Small intestine (tissue), 7 donors: ENCODE measurements around the gene PPIL4. TPM values are rescaled to one million over a fixed set of nuclear protein-coding genes. Genes with fewer than 3 reads are reported as not detected.
"Not testable (repeated sequence)": the region's sequence is repeated elsewhere in the genome, so short reads cannot be mapped to it uniquely, and the experiment has no call there.

Experiments used
- DNase-seq, 2 donors: peaks; one replicate each; pipeline versions ENCODE4 v3.0.0 to v3.0.0-alpha.2; 2013
- FAIRE-seq: peaks from 2 replicates; lab custom pipeline; 2012; peaks lifted over from hg19 to GRCh38; lab: Jason Lieb, UNC
- H3K27ac ChIP-seq, 3 donors: one replicate each; pipeline ENCODE4 v1.5.1; 2013; ENCODE audit warnings: low read length in 2 of 3, mild to moderate bottlenecking in 2 of 3, control low read depth in 1 of 3, inconsistent platforms in 1 of 3, low read depth in 1 of 3, moderate library complexity in 1 of 3
- H3K27me3 ChIP-seq, 3 donors: one replicate each; pipeline ENCODE4 v1.6.1; 2013; ENCODE audit warnings: low read length in 3 of 3, inconsistent platforms in 1 of 3; ENCODE audit not compliant: control insufficient read depth in 3 of 3, insufficient read depth in 3 of 3
- H3K36me3 ChIP-seq, 3 donors: one replicate each; pipeline ENCODE4 v1.6.1; 2013; ENCODE audit warnings: low read length in 3 of 3, inconsistent platforms in 1 of 3, low read depth in 1 of 3, mild to moderate bottlenecking in 1 of 3, moderate library complexity in 1 of 3; ENCODE audit not compliant: control insufficient read depth in 3 of 3, insufficient read depth in 2 of 3
- H3K4me1 ChIP-seq, 3 donors: one replicate each; pipeline ENCODE4 v1.6.1; 2013; ENCODE audit warnings: low read length in 2 of 3, inconsistent platforms in 1 of 3, low read depth in 1 of 3, mild to moderate bottlenecking in 1 of 3, moderate library complexity in 1 of 3; ENCODE audit not compliant: control insufficient read depth in 3 of 3, insufficient read depth in 2 of 3
- H3K4me3 ChIP-seq, 3 donors: one replicate each; pipeline ENCODE4 v1.5.1; 2013; ENCODE audit warnings: low read length in 3 of 3, control low read depth in 1 of 3, inconsistent platforms in 1 of 3, low read depth in 1 of 3, mild to moderate bottlenecking in 1 of 3, moderate library complexity in 1 of 3
- H3K9me3 ChIP-seq, 2 donors: one replicate each; pipeline ENCODE4 v1.6.1; 2013; ENCODE audit warnings: low read depth in 1 of 2, low read length in 1 of 2; ENCODE audit not compliant: control insufficient read depth in 2 of 2, insufficient read depth in 1 of 2
- WGBS, 3 donors: extraction: QIAGEN DNeasy Blood & Tissue Kit; methylation state at CpG; one replicate each; pipeline ENCODE4 v1.1.7; 2013; 5-methylcytosine and 5-hydroxymethylcytosine counted together
- polyA plus RNA-seq, 4 donors: library from polyadenylated mRNA; stranded (reverse) in 3 of 4; unstranded in 1 of 4; fragments of 200-250 nt in 3 of 4; fragments of 120-200 nt in 1 of 4; gene quantifications; one replicate each; pipeline versions ENCODE4 v1.2.1 to v1.2.3, GENCODE V29; 2013
- donor health status: healthy with polysubstance abuse.
- donor health status: control.
- donor health status: control.
- donor health status: Bipolar disorder and iron deficiency.
- donor health status: healthy.

Gene PPIL4
- polyA plus RNA-seq, 4 donors: 15.1 to 34.8 (median 16.2) TPM

- no peaks in the 10 kb centered on the region for H3K9me3 ChIP-seq
- WGBS, 3 donors: 78 to 93% (median 79%) methylated on average over 2 of the region's 2 CpGs
- H3K27ac ChIP-seq: peak overlapping the region in 1 of 3 donors; percentile 5
- H3K27me3 ChIP-seq: no peaks in the 10 kb centered on the region
- DNase-seq: no peak
- no peak overlapping the region for H3K4me3 ChIP-seq
- peaks cover 0 to 23% (median 0%) of the 10 kb centered on the region in 3 donors for H3K36me3 ChIP-seq
- H3K4me1 ChIP-seq: peaks cover 0 to 8% (median 0%) of the 10 kb centered on the region in 3 donors
- no peak for FAIRE-seq
These were observed 77.7 kb downstream of the PPIL4 start for GRCh38 chr6:149468179-149468578.

GRCh38 chr6:149467265-149467664, 78.6 kb downstream of the PPIL4 start:
- H3K9me3 ChIP-seq: no peaks in the 10 kb centered on the region
- H3K27me3 ChIP-seq: no peaks in the 10 kb centered on the region
- WGBS, 3 donors: 72 to 80% (median 79%) methylated on average over 4 of the region's 4 CpGs
- H3K36me3 ChIP-seq: peaks cover 0 to 25% (median 0%) of the 10 kb centered on the region in 3 donors
- H3K4me3 ChIP-seq: no peak overlapping the region
- DNase-seq (no peak), FAIRE-seq (no peak)
- H3K27ac ChIP-seq: no peak overlapping the region
- H3K4me1 ChIP-seq: no peaks in the 10 kb centered on the region

- 54 to 55% (median 54%) methylated on average over 8 of the region's 8 CpGs for WGBS, 3 donors
- no peak for FAIRE-seq
- peaks cover 0 to 18% (median 0%) of the 10 kb centered on the region in 3 donors for H3K36me3 ChIP-seq
These were observed 81.4 kb downstream of the PPIL4 start for GRCh38 chr6:149464411-149464810.

GRCh38 chr6:149463781-149464180, 82.1 kb downstream of the PPIL4 start:
- H3K27ac ChIP-seq: no peak overlapping the region
- WGBS, 3 donors: 60 to 93% (median 83%) methylated on average over 4 of the region's 4 CpGs
- H3K4me3 ChIP-seq: no peak overlapping the region
- no peaks in the 10 kb centered on the region for H3K4me1 ChIP-seq
- no peaks in the 10 kb centered on the region for H3K9me3 ChIP-seq
- no peaks in the 10 kb centered on the region for H3K27me3 ChIP-seq
- FAIRE-seq (no peak), DNase-seq (no peak)
- peaks cover 0 to 20% (median 2%) of the 10 kb centered on the region in 3 donors for H3K36me3 ChIP-seq

More at GRCh38 chr6:149464411-149464810, 81.4 kb downstream of the PPIL4 start:
- peak overlapping the region in 1 of 3 donors; percentile 23 for H3K27ac ChIP-seq
- H3K4me3 ChIP-seq: no peak overlapping the region
- H3K9me3 ChIP-seq: no peaks in the 10 kb centered on the region
- H3K4me1 ChIP-seq: no peaks in the 10 kb centered on the region
- no peak for DNase-seq
- no peaks in the 10 kb centered on the region for H3K27me3 ChIP-seq

- FAIRE-seq, DNase-seq, H3K27me3 ChIP-seq, H3K9me3 ChIP-seq, H3K27ac ChIP-seq, H3K4me3 ChIP-seq, H3K4me1 ChIP-seq: not testable (repeated sequence)
- peaks cover 0 to 16% (median 2%) of the 10 kb centered on the region in 3 donors for H3K36me3 ChIP-seq
- 94 to 96% (median 94%) methylated on average over 7 of the region's 7 CpGs for WGBS, 3 donors
These were observed 83.1 kb downstream of the PPIL4 start for GRCh38 chr6:149462712-149463111.

- Histone ChIP-seq H3K4me3 (no peak overlapping the region), H3K36me3 (peaks cover 0 to 23% (median 4%) of the 10 kb centered on the region in 3 donors), H3K9me3 (no peaks in the 10 kb centered on the region), H3K27ac (no peak overlapping the region), H3K4me1 (no peaks in the 10 kb centered on the region), H3K27me3 (peaks cover 0 to 2% (median 0%) of the 10 kb centered on the region in 3 donors)
- 79 to 88% (median 87%) methylated on average over 5 of the region's 5 CpGs for WGBS, 3 donors
- DNase-seq (no peak), FAIRE-seq (no peak)
These were observed 84.2 kb downstream of the PPIL4 start for GRCh38 chr6:149461670-149462069.

DNA sequence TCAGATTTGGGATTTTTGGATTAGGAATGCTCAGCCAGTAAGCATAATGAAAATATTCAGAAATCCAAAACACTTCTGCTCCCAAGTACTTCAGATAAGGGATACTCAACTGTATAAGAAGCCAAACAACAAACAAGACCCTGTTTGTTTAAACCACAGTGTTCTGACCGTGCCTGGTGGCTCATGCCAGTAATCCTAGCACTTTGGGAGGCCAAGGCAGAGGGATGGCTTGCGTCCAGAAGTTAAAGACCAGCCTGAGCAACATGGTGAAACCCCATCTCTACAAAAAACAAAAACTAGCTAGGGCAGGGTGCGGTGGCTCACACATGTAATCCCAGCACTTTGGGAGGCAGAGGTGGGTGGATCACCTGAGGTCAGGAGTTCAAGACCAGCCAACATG, 85.6 kb downstream of the PPIL4 start:
- H3K36me3 ChIP-seq: peaks cover 0 to 23% (median 4%) of the 10 kb centered on the region in 3 donors
- H3K4me1 ChIP-seq, H3K4me3 ChIP-seq, H3K9me3 ChIP-seq, H3K27me3 ChIP-seq, DNase-seq, FAIRE-seq, H3K27ac ChIP-seq: not testable (repeated sequence)
- WGBS, 3 donors: 83 to 90% (median 89%) methylated on average over 3 of the region's 3 CpGs

GRCh38 chr6:149459761-149460160, 86.1 kb downstream of the PPIL4 start:
- FAIRE-seq: no peak
- peaks cover 0 to 2% (median 0%) of the 10 kb centered on the region in 3 donors for H3K27me3 ChIP-seq
- H3K4me3 ChIP-seq: no peak overlapping the region

GRCh38 chr6:149458806-149459205, 87.0 kb downstream of the PPIL4 start:
- H3K9me3 ChIP-seq: no peaks in the 10 kb centered on the region
- peaks cover 2 to 9% (median 5%) of the 10 kb centered on the region in 3 donors for H3K4me1 ChIP-seq
- peaks cover 0 to 2% (median 0%) of the 10 kb centered on the region in 3 donors for H3K27me3 ChIP-seq
- no peak overlapping the region for H3K27ac ChIP-seq
- DNase-seq: no peak
- H3K36me3 ChIP-seq: peaks cover 0 to 19% (median 4%) of the 10 kb centered on the region in 3 donors
- no peak for FAIRE-seq
- WGBS, 3 donors: 79 to 94% (median 93%) methylated on average over 1 of the region's 1 CpG
- no peak overlapping the region for H3K4me3 ChIP-seq

More at GRCh38 chr6:149459761-149460160, 86.1 kb downstream of the PPIL4 start:
- no peak for DNase-seq
- Histone ChIP-seq H3K36me3 (peaks cover 0 to 24% (median 4%) of the 10 kb centered on the region in 3 donors), H3K4me1 (no peaks in the 10 kb centered on the region), H3K27ac (no peak overlapping the region), H3K9me3 (no peaks in the 10 kb centered on the region)
- WGBS, 3 donors: 80 to 89% (median 85%) methylated on average over 5 of the region's 5 CpGs
